Stimulated activated CD4-positive, alpha-beta T cell treated with anti-CD3 and anti-CD28 coated beads, TNF-alpha, amount 100 ng/mL, for 48 hours (primary cell): ENCODE results near the gene LIPC.

ENCODE experiments used
- DNase-seq, 3 donors: peaks; one replicate each; pipeline ENCODE4 v3.0.0-alpha.2; 2020; ENCODE audit warnings: low read depth in 3 of 3

Gene LIPC

DNA sequence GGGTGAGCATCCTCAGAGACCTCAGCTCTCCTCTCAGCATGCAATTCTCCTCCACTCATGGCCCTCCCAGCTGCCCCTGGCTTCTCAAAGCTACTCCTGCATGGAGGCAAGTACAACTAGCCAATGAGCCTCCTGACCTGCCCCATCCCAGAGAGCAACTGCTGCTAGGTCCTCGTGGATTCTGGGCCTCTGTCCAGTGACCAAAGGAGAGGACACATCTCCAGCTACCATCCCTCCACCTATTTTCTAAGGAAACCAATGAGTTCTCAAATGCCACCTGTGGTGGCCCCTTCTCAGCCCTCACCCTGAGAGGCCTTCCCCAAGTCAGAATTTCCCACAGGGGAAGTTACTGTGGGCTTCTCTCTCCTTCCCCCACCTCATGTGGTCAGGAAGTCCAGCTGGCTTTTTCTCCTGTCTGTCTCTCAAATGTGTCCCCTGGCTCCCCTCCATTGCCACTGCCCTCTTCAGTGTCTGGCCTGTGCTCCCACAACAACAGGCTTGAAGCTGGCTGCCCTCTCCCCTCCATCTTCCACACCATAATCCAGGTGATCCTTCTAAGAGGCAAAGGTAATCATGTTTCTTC lies 43.0 kb downstream of the LIPC start:
- no peak for DNase-seq

DNA sequence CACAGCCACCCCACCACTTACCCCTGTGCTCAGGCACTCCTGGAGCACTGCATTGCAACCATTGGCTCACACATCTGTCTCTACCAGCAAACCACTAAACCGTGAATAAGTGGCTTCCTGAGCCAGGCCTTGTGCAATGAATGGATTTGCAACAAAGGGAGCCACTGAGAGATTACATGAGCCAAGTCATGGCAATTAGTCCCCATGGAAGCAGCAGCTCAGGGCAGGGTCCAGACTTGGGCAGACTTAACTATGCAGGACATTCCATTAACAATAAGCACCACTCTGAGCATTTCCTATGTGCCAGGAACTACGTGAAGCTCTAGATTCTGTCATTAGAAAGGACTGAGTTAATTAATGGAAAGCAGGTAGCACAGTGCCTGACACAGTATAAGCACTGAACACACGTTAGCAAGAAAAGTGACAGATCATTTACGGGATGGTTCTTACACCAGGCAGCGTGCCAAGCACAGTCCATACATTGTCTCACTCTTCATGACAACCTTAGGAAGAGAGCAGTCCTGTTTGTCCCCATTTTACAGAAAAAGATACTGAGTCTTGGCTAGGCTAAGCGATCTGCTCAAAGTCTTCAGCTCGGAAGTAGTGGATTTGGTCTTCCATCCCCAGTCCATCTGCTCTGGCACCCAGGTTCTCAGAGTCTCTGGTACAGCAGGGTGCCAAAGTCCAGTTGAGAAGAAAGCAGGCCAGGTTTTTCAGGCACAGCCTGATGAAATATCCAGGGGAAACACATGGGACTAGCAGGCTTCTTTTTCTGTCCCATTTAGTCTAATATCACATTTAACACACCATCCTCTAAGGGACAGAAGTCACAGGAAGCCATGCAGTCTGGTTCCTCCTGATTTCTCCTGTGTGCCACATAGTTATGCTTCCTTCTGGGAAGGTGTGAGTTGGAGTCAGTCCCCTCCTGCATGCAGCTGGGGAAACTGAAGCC lies 44.1 kb downstream of the LIPC start:
- no peak for DNase-seq

DNA sequence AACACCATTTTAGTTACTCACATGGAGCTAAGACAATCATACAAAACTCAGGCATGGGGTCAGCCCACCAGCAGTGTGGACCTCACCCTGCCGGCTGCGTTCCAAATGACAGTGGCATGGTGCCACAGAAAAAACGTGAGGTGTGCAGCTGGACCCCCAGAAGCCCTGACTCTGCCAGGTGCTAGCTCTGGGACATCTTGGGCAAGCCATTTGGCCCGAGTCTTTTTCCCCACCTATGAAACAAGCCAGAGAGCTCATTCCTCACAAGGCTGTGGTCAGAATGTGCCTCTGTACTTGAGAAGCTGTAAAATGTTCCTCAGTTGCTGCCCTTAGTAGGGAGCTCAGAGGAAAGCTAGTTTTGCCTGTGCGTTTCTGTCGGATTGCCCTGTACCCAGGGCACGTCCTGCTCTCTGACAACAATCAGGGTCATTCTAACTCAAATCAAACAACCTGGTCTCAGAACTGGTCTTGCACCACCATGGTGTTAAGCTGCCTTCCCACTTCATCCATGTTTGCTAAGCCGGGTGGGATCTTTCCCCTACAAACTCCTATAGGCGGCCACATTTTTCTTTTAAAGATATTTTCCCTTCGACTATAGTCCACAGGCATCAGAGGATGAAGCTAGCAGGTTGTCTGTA lies 44.9 kb downstream of the LIPC start:
- DNase-seq, result no peak

DNA sequence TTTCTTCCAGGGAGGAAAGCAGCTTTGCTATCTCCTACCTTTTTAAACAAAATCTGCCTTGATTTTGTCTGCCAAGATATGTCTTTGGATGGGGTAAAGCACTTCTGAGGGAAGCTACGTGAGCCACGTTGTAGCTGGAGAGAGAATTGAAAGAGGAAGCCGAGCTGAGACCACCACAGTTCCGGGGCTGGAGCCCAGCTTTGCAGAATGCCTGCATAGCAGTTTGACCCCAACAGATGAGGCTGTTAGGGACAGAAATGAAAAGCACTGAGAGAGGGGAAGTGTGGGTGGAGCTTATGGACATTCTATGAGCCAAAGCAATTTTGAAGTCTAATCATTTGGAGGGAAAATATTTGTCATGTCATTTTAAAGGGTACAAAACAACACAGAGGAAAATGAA lies 45.4 kb downstream of the LIPC start:
- DNase-seq, result no peak

DNA sequence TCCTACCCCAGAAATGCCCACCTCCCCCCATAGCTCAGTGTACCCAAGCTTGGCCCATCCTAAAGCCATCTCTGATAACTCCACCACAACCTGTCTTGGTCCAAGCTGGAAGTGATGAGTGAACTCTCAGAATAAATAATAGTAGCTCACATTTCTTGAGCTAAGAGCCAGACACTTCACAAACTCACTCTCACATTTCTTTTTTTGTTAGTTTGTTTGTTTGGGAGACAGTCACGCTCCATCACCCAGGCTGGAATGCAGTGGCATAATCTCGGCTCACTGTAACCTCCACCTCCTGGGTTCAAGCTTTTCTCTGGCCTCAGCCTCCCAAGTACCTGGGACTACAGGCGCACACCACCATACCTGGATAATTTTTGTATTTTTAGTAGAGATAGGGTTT lies 46.2 kb downstream of the LIPC start:
- no peak for DNase-seq

DNA sequence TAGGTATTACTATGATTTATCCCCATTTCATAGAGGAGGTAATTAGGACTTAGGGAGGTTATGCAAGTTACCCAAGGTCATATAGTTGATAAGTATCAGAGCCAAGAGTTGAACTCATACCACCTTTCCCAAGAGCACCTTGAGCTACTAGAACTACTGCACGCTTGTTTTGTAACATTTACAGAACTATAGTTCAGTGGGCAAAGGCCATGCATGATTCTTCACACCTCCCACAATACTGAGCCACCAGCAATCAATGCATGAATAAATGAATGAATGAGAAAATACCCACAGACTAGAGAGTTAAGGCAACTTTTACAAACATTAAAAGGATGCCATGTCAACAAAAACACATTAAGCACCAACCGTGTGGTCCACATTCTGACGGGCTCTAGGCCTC lies 46.8 kb downstream of the LIPC start:
- DNase-seq, result no peak

DNA sequence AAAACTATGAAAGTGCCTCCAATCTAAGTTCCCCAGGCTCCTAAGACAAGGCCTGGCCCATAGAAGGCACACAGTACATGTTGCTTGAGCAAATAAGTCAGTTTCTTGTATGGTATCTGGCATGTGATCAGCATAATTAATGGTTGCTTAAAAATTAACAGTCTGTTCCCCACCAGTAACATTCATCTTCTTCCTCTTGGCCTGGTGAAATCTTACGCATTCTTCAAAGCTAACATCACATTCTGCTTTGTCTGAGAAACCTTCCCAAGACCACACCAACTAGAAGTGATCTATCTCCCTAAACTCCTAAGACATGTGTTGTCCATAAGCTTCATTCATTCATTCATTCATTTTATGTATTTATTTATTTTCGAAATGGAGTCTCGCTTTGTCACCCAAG lies 48.1 kb downstream of the LIPC start:
- no peak for DNase-seq

DNA sequence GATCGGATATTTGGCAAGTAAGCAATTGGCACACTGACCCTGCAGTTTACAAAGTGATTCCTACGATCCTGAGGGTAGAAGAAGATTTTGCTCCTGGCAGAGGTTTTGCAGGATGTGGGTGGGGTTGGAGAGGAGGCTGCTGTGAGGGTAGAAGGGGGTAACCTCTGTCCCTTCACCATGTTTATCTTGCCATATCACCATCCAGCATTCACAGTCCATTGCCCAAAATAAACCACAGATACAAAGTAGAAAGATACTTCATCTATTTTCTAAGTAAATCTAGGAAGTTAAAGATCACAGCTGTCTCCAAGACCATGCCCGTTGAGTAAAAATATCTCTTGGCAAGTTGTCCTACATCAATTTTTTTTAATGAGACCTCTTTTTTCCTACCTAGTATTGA lies 51.6 kb downstream of the LIPC start:
- DNase-seq, result no peak

DNA sequence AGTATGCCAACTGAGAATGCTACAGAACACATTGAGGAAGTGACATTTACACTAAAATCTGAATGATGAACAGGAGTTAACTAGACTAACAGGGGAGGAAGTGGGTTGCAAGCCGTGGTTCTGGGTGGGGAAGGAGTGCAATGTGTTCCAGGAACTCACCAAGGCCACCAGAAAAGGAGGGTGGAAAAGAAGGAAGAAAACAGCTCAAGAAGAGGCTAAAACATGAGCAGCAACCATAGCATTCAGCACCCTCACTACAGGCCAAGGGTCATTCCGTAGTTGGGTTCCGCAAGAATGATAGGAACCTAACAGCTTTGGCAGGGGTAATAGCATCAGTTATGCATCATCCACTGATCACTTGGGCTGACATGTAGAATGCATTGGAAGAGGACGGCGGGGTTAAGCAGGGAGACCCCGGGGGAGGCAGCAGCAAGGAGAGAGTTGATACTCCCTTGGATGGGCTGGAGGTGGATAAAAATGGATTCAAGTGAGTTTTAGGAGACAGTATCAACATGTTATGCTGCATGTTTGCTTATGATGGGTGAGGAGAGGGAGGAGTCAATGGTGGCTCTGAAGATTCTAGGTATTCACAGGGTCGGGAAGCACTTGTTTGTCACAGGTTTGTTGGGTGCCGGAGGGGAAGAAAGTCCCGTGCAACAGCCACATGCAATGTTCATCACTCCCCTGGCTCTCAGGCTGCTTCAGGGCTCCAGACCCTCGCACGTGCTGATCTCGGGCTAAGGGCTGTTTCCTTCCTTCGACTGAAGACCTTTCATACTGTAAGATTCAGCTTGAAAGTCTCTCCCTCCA lies 53.2 kb downstream of the LIPC start:
- DNase-seq, result no peak

DNA sequence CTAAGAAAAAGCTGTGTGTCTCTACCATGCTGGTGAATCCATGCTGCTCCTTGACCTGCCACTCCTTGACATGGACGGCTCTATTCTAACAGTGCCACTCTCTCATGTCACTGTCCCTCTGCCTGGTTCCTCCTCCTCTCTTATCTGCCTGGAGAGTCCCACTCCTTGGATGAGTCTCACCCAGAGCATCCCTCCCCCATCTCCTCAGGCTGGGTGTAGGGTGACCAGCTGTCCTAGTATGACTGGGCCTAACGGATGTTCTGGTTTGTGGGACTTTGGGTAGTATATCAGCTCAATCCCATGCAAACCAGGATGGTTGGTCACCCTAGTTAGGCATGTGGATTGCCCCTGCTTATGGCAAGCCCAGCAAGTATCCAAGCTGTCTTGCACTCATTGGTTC lies 54.3 kb downstream of the LIPC start:
- no peak for DNase-seq

DNA sequence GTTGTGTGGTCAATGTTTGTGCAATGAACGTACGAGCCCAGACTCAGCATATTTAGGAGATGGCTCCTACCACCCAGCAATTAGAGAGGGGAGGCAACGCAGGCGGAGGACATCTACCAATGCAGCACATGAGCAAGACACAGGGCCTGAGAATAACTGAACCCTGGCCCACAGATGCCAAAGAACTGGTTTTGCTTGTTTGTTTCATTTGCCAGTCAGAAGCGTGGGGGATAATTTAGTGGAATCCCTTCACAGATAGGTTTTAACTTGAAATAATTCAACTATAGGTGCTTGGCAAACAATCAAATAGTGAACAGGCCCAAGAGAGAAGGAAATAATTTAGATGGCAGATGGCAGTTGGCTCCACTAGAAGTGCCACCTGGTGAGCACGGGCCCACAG lies 54.8 kb downstream of the LIPC start:
- no peak for DNase-seq

DNA sequence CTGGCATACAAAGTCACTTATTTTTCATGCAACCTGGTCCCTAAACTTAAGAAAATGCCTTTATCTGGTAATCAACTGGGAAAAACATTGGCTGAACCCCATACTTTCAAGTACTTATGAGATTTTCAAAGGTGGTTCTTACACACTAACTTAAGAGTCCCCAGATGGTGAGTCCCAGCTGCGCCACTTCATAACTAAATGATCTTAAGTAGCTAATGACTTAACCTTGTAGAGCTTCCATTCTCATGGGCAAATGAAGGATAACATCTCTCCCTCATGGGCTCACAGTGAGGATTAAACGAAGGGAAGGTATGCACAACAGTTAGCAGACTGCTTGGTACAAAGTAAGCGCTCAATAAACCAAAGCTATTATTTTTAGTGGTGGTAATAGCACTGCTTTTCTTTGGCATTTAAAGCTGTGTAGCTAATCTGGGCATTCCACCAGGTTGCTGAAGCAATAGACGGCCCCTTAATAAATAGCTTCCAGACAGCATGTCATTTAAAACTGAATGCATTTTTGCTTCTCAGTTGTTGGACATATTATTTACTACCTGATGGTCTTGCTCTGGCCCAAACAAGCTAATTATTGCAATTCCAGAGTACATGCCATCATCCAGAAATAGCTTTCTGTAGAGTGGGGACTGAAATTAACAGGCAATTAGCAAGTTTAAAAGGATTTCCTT lies 55.4 kb downstream of the LIPC start:
- DNase-seq, result no peak

DNA sequence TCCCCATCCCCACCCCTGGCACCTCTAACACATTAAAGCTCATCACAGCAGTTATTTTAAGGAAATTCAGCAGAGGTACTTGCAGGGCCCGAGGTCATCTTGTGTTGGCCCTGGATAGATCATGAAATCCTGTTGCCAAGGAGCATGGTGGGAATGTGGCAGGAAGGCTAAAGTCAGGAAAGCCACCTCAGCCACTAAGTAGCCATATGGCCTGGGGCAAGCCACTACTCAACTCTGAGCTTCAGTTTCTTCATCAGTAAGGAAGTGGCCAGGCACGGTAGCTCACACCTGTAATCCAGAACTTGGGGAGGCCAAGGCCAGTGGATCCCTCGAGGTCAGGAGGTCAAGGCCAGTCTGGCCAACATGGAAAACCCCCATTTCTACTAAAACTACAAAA lies 55.9 kb downstream of the LIPC start:
- DNase-seq, result no peak

DNA sequence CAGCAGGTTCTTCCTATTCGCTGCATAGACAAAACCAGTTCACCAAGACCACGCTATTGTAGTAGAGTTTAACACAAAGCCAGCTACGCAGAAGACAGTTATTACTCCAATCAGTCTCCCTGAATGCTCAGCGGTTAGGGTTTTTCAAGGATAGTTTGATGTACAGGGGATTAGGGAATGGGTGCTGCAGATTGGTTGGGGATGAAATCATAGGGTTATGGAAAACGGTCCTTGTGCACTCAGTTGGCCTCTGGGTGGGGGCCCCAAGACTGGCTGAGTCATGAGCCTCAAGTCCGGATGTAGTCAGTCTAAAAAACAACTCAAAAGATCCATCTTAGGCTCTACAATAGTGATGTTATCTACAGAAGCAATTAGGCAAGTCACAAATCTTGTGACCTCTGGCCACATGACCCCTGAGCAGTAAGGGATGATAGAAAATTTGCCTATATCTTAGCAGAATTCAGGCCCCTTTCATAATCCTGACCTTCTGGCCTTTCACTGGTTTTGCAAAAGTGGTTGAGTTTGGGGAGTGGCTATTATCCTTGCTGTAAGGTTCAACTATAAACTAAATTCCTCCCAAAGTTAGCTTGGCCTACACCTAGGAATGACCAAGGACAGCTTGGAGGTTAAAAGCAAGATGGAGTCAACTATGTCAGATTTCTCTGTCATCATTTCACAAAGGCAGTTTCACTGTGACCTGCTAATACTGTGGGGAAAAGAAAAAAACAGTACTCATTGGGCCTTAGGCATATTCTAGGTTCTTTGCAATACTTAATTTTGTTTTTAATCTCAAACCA lies 57.7 kb downstream of the LIPC start:
- DNase-seq, result no peak

DNA sequence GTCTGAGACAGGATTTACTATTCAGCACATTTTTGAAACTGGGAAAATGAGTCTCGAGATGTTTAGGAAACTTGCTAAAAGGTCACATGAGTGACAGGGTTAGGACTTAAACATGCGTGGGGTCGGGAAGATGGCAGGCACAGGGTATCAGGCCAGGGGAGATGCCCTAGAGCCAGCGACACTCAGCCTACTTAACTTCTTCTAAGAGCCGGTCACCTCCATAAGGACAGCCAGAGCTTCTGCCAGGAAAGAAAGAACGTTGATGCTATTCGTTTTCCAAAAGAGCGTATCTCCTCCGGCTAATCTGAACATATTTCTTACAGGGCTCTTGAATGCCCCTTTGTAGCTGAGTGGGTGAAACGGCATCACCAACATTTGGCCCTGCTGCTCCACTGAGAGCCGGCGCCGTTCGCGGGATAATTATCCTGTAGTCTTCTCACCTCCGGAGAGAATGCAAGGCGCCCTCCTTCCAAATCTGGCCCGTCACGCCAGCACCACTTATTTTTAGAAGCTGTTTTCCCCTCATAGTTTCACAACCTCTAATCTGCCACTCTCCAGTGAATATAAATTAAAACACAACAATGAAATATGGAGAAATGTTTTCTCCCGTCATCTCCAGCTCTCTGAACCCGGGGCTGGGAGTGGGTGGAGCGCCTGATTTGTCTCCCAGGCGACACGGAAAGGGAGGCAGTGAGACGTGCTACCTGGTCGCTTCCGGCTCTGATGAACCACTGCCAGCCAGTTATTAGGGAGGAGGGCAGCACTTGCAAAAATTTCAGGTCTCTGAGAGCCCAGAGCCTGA lies 58.5 kb downstream of the LIPC start:
- no peak for DNase-seq

DNA sequence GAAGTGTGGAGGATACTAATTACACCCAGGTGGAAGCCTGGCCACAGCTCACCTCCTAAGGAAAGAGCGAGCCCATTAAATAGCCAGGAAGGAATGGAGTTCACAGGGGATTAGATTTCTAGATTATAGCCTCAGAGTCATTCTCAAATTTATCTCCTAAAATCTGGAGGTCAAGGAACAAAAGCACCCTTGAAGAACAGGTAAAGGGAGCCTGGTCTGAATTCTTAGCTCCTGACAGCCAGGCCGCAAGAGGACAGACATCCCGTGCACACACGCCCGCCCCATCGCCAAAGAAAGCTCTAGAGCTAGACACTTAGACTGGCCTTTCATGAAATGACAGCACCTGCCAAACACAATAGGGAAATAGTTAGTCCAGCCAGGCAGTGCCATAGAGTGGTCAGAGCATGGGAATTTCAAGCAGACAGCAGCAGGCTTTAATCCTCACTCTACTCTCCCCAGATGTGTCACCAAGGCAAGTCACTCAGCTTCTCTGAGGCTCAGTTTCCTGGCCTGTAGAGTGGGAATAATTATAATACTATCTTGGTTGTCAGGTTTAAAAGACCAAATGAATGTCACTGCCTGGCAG lies 59.2 kb downstream of the LIPC start:
- DNase-seq, result no peak

DNA sequence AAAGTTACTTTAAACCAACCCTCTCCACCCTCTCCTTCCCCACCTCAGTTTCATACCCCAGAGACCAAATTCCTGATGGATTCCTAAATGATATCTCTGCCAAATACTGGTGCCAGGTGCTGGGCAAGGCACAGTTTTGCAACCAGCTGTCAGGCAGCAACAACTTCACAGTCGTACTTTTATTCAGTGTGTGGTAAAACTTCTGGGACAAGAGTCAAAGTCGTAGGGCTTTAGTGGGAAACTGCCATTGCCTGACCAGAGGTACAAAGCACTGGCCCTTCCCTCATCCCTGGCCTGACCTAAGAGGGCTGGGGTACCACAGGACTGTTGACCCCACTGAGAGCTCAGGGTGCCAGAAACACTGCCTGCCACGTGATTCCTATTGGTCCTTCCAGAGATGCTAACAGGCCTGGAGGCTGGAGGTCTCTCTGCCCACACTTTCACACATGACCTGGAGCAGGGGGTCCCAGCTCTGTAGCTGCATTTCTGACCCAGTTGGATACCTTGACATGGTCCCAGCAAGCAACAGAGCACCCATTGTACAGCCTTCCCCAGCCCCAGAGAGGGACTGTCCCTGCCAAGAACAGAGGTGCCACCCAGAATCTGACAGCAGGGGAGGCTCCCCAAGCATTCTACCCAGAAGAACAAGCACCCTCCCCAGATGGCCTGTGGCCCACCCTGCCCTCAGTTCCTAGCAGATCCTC lies 59.9 kb downstream of the LIPC start:
- DNase-seq, result no peak

DNA sequence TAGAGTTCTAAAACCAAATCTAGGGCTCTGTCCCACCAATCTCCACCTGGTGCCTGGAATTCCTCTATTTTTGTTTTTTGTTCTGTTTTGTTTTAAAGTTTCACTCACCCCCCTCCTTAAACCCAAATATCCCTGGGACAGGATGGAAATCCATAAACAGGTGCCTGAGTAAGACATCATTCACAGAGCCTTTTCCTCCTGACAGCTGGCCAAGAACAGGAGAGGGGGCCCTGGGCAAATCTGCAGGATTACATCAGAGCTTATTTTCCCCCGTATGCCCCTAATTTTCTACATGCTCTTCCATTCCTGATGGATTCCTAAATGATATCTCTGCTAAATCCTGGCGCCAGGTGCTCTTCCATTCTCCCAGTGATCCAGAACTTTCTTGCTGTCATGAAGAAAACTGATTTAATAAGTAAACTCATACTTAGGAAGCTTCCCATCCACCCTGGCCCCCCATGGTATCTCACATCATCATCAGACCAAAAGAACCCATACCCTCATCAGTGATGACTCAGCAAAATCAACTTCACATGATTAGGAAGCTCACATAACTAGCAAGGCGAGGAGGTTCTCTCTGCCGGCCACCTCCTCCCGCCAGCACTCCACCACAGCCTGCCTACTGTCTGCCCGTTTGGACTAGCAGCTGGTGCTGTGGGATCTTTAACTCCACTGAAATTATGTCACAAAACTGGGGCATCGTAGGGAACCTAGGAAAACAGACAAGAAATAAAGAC lies 61.0 kb downstream of the LIPC start:
- DNase-seq, result no peak
